Peyer's patch (tissue), 4 donors: ENCODE measurements around the gene ZBED1.

Experiments
- POLR2A ChIP-seq, 2 donors: fragments of 450-650 bp; IDR thresholded peaks; one replicate each; pipeline ENCODE4 v1.5.1; 2017; ENCODE audit warnings: antibody characterized with exemption in 2 of 2, mild to moderate bottlenecking in 2 of 2, moderate library complexity in 2 of 2
- TF ChIP-seq, protein P1 (sequence below), 6 experiments: fragments of 450-650 bp in 4 of 6; fragments of 200-600 bp in 2 of 6; sonication (generic) in 1 of 6; IDR thresholded peaks; one replicate each; pipeline ENCODE4 v1.5.1; 2017 to 2019; ENCODE audit warnings: antibody characterized with exemption in 6 of 6, mild to moderate bottlenecking in 3 of 6, moderate library complexity in 1 of 6

DNA sequence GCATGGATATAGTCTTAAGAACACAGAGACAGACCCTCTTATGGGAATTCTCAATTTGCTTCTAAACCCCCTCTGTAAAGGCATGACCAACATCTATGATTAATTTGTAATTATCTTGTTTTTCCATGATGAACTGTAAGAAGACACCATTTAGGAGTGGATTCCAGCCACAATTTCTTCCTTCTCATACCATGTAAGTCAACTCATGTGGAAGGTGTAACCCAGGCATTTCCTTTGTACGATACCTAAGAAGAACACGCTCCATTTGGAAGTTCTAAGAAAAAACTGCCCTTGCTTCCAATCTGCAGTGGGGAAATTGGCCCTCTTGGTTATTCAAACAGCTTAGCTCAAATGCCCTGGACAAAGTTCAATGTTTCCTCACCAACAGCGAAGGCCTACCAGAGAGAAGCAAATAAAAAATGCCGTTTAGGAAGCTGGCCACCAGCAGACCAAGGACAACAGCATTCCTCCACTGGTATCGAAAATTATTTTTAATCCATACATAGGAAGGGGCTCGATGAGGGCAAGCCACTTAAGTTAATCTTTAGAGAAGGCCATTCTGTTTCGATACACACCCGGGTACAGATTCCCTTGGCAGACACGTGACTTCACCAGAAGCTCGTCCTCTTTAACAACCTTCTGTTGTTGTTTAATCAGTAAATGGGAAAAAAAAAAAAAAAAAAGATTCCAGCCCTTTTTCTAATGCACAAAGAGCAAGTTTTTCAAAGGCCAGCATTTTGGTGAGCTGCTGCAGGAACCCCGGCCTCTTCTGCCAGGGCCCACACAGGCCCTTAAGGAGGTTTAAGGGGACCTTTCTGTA is 2.6 kb downstream of the ZBED1 start:
- TF ChIP-seq, protein P1, sequence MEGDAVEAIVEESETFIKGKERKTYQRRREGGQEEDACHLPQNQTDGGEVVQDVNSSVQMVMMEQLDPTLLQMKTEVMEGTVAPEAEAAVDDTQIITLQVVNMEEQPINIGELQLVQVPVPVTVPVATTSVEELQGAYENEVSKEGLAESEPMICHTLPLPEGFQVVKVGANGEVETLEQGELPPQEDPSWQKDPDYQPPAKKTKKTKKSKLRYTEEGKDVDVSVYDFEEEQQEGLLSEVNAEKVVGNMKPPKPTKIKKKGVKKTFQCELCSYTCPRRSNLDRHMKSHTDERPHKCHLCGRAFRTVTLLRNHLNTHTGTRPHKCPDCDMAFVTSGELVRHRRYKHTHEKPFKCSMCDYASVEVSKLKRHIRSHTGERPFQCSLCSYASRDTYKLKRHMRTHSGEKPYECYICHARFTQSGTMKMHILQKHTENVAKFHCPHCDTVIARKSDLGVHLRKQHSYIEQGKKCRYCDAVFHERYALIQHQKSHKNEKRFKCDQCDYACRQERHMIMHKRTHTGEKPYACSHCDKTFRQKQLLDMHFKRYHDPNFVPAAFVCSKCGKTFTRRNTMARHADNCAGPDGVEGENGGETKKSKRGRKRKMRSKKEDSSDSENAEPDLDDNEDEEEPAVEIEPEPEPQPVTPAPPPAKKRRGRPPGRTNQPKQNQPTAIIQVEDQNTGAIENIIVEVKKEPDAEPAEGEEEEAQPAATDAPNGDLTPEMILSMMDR (IDR thresholded peaks at IDR 0.05): no peak
- no peak for TF ChIP-seq POLR2A (IDR thresholded peaks at IDR 0.05)
